HG03354 (cell line): Measurements from ENCODE around the gene ASH1L.
"Not testable (repeated sequence)": the region's sequence is repeated elsewhere in the genome, so short reads cannot be mapped to it uniquely, and the experiment has no call there.

Experiments
- ATAC-seq: cut with Tn5 transposase; IDR thresholded peaks from one replicate; pipeline ENCODE4 v1.9.1; 2021; ENCODE audit warnings: mild to moderate bottlenecking; ENCODE audit not compliant: unreplicated experiment, poor library complexity, severe bottlenecking

The ASH1L gene, protein sequence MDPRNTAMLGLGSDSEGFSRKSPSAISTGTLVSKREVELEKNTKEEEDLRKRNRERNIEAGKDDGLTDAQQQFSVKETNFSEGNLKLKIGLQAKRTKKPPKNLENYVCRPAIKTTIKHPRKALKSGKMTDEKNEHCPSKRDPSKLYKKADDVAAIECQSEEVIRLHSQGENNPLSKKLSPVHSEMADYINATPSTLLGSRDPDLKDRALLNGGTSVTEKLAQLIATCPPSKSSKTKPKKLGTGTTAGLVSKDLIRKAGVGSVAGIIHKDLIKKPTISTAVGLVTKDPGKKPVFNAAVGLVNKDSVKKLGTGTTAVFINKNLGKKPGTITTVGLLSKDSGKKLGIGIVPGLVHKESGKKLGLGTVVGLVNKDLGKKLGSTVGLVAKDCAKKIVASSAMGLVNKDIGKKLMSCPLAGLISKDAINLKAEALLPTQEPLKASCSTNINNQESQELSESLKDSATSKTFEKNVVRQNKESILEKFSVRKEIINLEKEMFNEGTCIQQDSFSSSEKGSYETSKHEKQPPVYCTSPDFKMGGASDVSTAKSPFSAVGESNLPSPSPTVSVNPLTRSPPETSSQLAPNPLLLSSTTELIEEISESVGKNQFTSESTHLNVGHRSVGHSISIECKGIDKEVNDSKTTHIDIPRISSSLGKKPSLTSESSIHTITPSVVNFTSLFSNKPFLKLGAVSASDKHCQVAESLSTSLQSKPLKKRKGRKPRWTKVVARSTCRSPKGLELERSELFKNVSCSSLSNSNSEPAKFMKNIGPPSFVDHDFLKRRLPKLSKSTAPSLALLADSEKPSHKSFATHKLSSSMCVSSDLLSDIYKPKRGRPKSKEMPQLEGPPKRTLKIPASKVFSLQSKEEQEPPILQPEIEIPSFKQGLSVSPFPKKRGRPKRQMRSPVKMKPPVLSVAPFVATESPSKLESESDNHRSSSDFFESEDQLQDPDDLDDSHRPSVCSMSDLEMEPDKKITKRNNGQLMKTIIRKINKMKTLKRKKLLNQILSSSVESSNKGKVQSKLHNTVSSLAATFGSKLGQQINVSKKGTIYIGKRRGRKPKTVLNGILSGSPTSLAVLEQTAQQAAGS (N-terminal part only)

DNA sequence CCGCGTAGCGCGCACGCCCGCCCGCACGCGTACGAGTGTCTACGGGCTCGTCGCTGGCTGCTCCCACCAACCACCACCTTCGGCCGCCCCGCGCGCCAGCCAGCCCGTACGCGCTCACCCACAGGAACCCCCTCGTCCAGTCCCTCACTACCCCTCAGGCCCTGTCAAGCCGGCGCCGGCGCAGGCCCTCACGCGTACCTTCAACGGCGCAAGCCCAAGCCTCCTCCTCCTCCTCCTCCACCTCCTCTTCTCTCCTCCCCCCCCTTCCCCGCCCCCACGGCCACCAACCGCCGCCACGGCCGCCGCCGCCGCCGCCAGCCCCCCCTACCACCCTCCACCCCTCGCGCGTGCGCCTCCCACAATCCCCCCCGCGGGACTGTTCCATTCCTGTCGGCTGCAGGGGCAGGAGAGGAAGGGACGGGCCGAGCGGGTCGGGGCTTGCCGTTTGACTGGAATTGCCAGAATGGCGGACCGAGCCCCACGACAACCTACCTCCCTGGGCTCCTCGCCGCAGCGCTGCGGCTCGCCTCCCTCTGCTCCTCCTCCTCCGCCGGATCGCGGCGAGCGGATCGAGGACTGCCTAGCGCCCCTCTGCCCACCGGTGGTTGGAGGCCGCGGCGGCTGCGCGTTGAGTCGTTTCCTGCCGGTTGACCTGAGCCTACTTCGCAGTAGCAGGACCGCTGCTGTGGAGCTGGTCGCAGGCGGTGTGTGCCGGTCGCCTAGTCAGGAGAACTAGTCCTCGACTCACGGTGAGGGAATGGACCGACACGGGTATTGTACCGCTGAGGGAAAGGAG lies at the start of gene ASH1L:
TSS of gene ASH1L (minus strand) at position 223 of the 796 bp plus-strand sequence. CDS start 41,284 bp downstream, outside the sequence.
- peak; percentile 80 for ATAC-seq

- ATAC-seq = not testable (repeated sequence)
Measured at GRCh38 chr1:155610257-155610647, 47.6 kb upstream of the ASH1L start.

DNA sequence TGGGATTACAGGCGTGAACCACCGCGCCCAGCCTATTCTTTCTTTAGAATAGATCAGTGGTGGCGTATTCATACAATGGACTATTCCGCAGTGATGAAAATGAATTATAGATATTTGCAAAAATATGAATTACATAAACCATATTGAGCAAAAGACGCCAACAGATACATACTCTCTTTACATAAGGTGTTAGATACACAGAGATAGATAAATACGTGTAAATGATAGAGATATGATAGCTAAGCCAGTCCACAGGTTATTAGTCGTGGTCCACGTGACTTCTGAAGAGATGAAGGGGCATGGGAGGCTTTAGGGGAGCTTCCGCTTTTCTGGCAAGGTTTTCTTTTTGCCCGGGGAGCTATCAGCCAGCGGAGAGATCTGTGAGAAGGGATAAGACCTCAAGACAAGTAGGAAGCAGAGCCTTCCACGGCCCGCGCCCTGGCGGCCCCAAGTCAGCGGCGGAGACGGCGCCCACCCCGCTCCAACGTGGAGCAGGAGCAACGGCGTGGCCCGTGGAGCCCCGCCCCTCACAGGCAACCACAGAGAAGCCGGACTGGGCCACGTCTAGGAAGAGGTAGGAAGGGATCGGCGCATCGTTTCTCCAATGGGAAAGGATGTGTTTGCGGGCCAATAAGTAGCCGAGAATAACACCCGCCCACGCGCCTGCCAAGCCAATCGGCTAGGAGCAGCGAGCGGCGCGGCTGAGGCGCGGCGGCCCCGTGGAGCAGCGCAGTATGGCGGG lies 47.1 kb upstream of the ASH1L start, which contains the start of gene MSTO1:
TSS of gene MSTO1 (plus strand) at position 704 of the 742 bp plus-strand sequence. CDS start at position 735, 31 bp downstream.
- peak; percentile 96 for ATAC-seq

GRCh38 chr1:155608888-155609225 lies 46.3 kb upstream of the ASH1L start:
- no peak for ATAC-seq

DNA sequence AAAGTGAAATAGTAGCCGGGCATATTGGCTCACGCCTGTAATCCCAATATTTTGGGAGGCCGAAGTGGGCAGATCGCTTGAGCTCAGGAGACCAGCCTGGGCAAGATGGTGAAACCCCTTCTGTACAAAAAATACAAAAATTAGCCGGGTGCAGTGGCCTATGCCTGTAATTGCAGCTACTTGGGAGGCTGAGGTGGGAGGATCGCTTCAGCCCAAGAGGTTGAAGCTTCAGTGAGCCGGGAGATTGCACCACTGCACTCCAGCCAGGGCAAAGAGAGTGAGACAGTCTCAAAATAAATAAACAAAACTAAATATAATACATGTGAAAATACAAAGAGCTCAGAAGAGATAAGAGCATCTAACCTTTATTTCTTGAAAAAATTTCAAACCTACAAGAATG lies 45.1 kb upstream of the ASH1L start:
- no peak for ATAC-seq

DNA sequence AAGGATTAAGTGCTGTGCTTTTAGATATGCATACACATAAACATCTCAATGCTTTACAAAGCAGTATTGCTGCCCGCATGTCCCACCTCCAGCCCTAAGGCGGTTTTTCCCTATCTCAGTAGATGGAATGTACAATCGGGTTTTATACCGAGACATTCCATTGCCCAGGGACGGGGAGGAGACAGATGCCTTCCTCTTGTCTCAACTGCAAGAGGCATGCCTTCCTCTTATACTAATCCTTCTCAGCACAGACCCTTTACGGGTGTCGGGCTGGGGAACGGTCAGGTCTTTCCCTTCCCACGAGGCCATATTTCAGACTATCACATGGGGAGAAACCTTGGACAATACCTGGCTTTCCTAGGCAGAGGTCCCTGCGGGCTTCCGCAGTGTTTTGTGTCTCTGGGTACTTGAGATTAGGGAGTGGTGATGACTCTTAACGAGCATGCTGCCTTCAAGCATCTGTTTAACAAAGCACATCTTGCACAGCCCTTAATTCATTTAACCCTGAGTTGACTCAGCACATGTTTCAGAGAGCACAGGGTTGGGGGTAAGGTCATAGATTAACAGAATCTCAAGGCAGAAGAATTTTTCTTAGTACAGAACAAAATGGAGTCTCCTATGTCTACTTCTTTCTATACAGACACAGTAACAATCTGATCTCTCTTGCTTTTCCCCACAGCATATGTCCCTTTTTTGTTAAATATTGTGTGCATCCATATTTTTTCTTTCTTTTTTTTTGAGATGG lies 37.4 kb upstream of the ASH1L start:
- not testable (repeated sequence) for ATAC-seq

- no peak for ATAC-seq
Measured at GRCh38 chr1:155598842-155599331, 36.3 kb upstream of the ASH1L start.

GRCh38 chr1:155596864-155597263 lies 34.3 kb upstream of the ASH1L start:
- no peak for ATAC-seq

DNA sequence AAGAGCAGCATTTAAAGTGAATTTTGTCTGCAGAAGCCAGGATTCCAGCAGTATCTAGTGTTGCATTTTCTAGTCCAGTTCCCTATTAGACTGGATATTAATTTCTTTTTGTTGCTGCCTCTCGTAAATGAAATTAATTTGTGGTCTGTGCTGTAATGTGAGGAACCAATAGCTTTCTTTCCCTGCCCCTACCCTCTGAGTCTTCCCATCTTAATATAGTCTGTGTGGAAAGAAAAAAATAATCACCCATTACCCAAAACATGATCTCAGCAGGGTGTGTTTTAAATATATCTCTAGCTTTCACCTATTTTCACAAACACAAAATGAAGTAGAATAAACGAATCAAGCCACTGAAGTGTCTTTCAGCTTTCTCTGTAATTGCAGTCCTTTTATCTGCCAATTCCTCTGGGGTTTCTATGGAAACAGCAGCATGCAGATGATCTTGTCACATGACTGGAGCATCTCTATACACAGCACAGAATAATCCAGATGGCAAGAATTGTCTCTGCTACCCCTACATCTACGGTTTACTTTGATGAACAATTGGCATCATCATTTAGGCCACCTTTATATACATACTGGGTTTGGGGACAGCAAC lies 33.4 kb upstream of the ASH1L start:
- not testable (repeated sequence) for ATAC-seq

DNA sequence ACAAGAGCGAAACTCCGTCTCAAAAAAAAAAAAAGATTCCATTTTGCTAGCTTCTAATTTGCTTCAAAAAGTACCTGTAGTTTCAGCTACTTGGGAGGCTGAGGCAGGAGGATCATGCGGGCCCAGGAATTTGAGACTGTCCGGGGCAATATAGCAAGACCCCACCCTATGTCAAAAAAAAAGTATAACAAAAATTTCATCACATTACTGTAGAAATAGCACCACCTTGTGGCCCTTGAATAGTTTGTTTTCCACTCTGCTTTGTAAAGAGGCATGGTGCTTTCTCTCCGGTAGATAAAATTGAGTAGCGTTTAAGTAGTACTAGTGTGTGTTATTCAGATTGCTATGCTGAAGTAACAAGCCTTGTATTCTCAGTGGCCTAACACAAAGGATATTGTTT lies 29.2 kb upstream of the ASH1L start:
- no peak for ATAC-seq

GRCh38 chr1:155590516-155591247 lies 28.1 kb upstream of the ASH1L start:
- ATAC-seq = not testable (repeated sequence)

GRCh38 chr1:155589282-155589681 lies 26.7 kb upstream of the ASH1L start:
- not testable (repeated sequence) for ATAC-seq

GRCh38 chr1:155583846-155584245 lies 21.2 kb upstream of the ASH1L start:
- not testable (repeated sequence) for ATAC-seq

DNA sequence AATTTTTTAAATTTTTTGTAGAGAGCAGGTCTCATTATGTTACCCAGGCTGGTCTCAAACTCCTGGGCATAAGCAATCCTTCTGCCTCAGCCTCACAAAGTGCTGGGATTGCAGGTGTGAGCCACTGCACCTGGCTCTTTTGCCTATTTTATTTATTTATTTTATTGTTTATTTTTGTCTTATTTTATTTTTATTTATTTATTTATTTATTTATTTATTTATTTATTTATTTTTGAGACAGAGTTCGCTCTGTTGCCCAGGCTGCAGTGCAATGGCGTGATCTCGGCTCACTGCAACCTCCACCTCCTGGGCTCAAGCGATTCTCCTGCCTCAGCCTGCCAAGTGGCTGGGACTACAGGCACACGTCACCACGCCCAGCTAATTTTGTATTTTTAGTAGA lies 13.0 kb upstream of the ASH1L start:
- not testable (repeated sequence) for ATAC-seq

DNA sequence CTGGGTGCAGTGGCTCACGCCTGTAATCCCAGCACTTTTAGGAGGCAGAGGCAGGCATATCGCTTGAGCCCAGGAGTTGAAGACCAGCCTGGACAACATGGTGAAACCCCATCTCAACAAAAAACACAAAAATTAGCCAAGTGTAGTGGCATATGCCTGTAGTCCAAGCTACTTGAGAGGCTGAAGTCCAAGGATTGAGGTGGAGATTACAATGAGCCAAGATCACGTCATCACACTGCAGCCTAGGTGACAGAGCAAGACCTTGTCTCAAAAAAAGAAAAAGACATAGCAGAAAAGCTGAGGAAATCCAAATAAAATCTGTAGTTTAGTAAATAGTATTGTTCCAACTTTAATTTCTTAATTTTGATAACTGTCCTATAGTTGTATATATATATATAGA lies 11.5 kb upstream of the ASH1L start:
- ATAC-seq = no peak

GRCh38 chr1:155570593-155570990 lies 8.0 kb upstream of the ASH1L start:
- no peak for ATAC-seq

DNA sequence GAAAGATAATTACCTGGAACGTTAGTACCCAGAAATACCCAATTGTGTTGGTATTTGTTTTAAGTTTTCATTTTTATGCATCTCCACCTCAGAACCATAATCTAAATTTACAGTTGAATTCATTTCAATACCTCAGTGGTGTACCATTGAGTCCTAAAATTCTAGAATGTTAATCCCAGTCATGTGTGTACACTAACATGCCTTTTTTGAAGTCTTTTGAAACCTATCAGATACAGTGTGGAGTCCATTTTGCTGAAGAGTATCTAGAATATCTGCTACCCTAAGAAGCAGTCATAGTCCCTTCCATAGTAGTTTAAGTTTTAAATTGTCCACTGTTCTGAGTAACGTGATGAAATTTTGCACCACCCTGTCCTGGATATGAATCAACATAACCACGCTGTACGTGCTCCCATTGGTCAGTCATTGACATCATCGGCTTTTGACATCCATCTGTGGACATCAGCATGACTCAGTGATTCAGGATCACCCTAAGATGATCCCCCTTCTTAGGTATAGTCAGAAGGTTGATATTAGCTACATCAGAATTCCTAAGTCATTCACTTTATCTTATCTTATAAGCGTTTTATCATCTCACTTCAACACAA lies 7.5 kb upstream of the ASH1L start:
- ATAC-seq = no peak
